ENCODE measurements around the gene KIRREL3.

The KIRREL3 gene

DNA sequence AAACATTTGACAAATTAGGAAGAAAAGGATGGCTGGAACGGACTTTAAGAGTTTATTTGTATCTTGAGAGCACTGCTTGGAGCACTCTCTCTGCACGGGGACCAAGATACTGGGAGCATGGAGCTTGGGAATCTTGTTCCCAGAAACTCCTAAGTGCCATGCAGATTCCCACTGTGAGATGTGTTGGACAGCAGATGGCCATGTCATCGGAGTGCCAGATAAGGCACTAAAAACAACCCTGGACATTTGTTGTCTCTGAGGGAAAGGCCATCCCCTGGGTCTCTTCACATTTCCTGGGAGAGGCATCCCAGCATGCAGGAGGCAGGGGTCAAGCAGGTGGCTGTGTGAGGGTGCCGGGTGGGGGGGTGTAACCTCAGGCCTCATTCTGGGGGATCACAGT is 2.9 kb downstream of the KIRREL3 start:
- no peak overlapping the region for H3K27ac ChIP-seq (ENCODE audit: low read depth, low read length)
- H3K36me3 ChIP-seq (ENCODE audit: control insufficient read depth, insufficient read depth, low read length) = no peaks in the 10 kb centered on the region
- H3K4me3 ChIP-seq (ENCODE audit: low read depth, low read length) = no peak overlapping the region
- no peaks in the 10 kb centered on the region for H3K9me3 ChIP-seq (ENCODE audit: control insufficient read depth, insufficient read depth, low read length)
- peaks cover 68% of the 10 kb centered on the region for H3K27me3 ChIP-seq (ENCODE audit: control insufficient read depth, insufficient read depth, low read length)
- H3K9ac ChIP-seq (ENCODE audit: low read depth, low read length) = no peak overlapping the region
- peaks cover 24% of the 10 kb centered on the region for H3K4me1 ChIP-seq (ENCODE audit: control insufficient read depth, insufficient read depth, low read length)

- H3K27me3 ChIP-seq (ENCODE audit: control insufficient read depth, insufficient read depth, low read length) = peaks cover 63% of the 10 kb centered on the region
- peaks cover 20% of the 10 kb centered on the region for H3K4me1 ChIP-seq (ENCODE audit: control insufficient read depth, insufficient read depth, low read length)
- H3K36me3 ChIP-seq (ENCODE audit: control insufficient read depth, insufficient read depth, low read length) = no peaks in the 10 kb centered on the region
- no peaks in the 10 kb centered on the region for H3K9me3 ChIP-seq (ENCODE audit: control insufficient read depth, insufficient read depth, low read length)
- H3K4me3 ChIP-seq (ENCODE audit: low read depth, low read length) = no peak overlapping the region
- H3K9ac ChIP-seq (ENCODE audit: low read depth, low read length) = no peak overlapping the region
- no peak overlapping the region for H3K27ac ChIP-seq (ENCODE audit: low read depth, low read length)
These were observed 3.4 kb downstream of the KIRREL3 start for GRCh38 chr11:126997196-126997595.

DNA sequence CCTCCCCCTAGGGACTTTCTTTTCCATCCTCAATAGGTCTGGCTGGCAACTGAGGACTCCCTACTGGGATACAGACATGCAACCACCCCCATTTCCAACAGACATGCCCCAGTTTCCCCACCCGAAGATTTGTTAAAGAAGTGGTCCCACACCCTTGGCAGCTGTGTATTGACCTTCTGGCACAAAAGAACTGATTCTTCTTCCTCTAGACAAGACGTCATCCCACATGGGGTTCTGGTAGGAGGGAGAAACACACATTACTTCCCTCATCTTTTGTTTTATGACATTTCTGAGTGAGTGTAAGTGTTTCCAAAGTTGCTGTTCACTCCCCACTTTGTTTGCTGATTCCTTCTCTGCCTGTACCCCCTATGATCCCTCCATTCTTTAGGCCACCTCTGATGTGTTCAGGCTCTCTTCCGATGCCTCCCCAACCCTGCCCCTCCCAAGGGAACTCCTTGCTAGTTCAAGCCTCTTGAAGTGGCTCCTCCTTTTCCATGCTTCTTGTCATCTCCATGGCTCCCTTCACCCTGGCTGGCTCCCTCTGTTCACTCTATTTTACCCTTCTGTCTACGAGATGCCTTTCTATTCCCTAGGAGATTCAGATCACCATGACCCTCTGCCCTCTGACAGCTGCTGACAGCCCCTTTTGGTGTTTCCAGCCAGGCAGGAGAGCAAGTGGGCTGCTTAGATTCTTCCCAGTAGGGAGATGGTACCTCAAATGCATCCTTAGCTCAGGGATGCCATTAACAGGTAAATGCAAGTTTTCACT is 4.3 kb downstream of the KIRREL3 start:
- Histone ChIP-seq H3K9ac (ENCODE audit: low read depth, low read length) (no peak overlapping the region), H3K27ac (ENCODE audit: low read depth, low read length) (no peak overlapping the region), H3K9me3 (ENCODE audit: control insufficient read depth, insufficient read depth, low read length) (no peaks in the 10 kb centered on the region), H3K27me3 (ENCODE audit: control insufficient read depth, insufficient read depth, low read length) (peaks cover 54% of the 10 kb centered on the region), H3K36me3 (ENCODE audit: control insufficient read depth, insufficient read depth, low read length) (no peaks in the 10 kb centered on the region), H3K4me1 (ENCODE audit: control insufficient read depth, insufficient read depth, low read length) (peaks cover 10% of the 10 kb centered on the region), H3K4me3 (ENCODE audit: low read depth, low read length) (no peak overlapping the region)

DNA sequence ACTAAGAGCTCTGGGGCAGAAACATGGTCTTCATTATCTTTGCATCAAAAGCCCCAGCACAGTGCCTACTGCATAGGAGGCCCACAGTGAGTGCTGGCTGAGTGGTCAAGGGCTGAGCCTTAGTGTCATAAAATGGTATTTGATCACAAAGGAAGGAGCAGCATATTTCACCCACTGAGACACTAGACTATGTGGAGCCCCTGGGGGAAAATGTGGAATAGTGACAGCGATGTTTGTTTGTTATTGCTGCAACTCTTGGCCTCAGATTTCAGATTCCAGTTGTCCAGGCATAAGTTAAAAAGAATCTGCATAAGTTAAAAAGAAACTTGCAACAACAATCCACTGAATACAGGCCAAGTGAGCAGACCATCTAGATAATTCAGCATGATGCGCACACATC is 7.0 kb downstream of the KIRREL3 start:
- H3K4me1 ChIP-seq (ENCODE audit: control insufficient read depth, insufficient read depth, low read length) = 0 out of 2 replicates have a peak, but pooled peaks cover 3% of the 10 kb centered on the region
- no peak overlapping the region for H3K9ac ChIP-seq (ENCODE audit: low read depth, low read length)
- H3K27me3 ChIP-seq (ENCODE audit: control insufficient read depth, insufficient read depth, low read length) = peaks cover 27% of the 10 kb centered on the region
- H3K4me3 ChIP-seq (ENCODE audit: low read depth, low read length) = no peak overlapping the region
- no peaks in the 10 kb centered on the region for H3K9me3 ChIP-seq (ENCODE audit: control insufficient read depth, insufficient read depth, low read length)
- no peaks in the 10 kb centered on the region for H3K36me3 ChIP-seq (ENCODE audit: control insufficient read depth, insufficient read depth, low read length)
- H3K27ac ChIP-seq (ENCODE audit: low read depth, low read length) = no peak overlapping the region

DNA sequence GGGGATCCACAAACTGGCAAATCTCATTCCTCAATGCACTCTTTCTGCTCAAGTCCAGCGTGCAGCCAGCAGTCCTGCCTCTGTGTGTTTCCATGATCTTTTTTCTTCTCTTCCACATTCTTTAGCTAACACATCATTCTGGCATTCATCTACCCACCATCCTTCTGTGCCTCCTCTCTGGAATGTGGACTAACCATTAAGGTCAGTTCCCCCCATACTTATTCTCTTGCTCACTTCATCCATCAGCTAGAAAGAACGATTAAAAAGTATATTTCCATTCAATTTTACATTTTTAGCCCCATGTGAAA is 7.8 kb downstream of the KIRREL3 start:
- Histone ChIP-seq H3K9me3 (ENCODE audit: control insufficient read depth, insufficient read depth, low read length) (no peaks in the 10 kb centered on the region), H3K4me3 (ENCODE audit: low read depth, low read length) (no peak overlapping the region), H3K9ac (ENCODE audit: low read depth, low read length) (no peak overlapping the region), H3K27me3 (ENCODE audit: control insufficient read depth, insufficient read depth, low read length) (peaks cover 19% of the 10 kb centered on the region), H3K36me3 (ENCODE audit: control insufficient read depth, insufficient read depth, low read length) (no peaks in the 10 kb centered on the region), H3K27ac (ENCODE audit: low read depth, low read length) (no peak overlapping the region), H3K4me1 (ENCODE audit: control insufficient read depth, insufficient read depth, low read length) (0 out of 2 replicates have a peak, but pooled peaks cover 3% of the 10 kb centered on the region)

GRCh38 chr11:126992065-126992803 is 8.3 kb downstream of the KIRREL3 start:
- Histone ChIP-seq H3K27me3 (ENCODE audit: control insufficient read depth, insufficient read depth, low read length) (peaks cover 14% of the 10 kb centered on the region), H3K27ac (ENCODE audit: low read depth, low read length) (no peak overlapping the region), H3K36me3 (ENCODE audit: control insufficient read depth, insufficient read depth, low read length) (no peaks in the 10 kb centered on the region), H3K4me1 (ENCODE audit: control insufficient read depth, insufficient read depth, low read length) (0 out of 2 replicates have a peak, but pooled peaks cover 3% of the 10 kb centered on the region), H3K9ac (ENCODE audit: low read depth, low read length) (no peak overlapping the region), H3K4me3 (ENCODE audit: low read depth, low read length) (no peak overlapping the region), H3K9me3 (ENCODE audit: control insufficient read depth, insufficient read depth, low read length) (no peaks in the 10 kb centered on the region)

- H3K9ac ChIP-seq (ENCODE audit: low read depth, low read length) = no peak overlapping the region
- H3K9me3 ChIP-seq (ENCODE audit: control insufficient read depth, insufficient read depth, low read length) = no peaks in the 10 kb centered on the region
- H3K36me3 ChIP-seq (ENCODE audit: control insufficient read depth, insufficient read depth, low read length) = no peaks in the 10 kb centered on the region
- no peak overlapping the region for H3K4me3 ChIP-seq (ENCODE audit: low read depth, low read length)
- peaks cover 8% of the 10 kb centered on the region for H3K27me3 ChIP-seq (ENCODE audit: control insufficient read depth, insufficient read depth, low read length)
- H3K27ac ChIP-seq (ENCODE audit: low read depth, low read length) = no peak overlapping the region
- H3K4me1 ChIP-seq (ENCODE audit: control insufficient read depth, insufficient read depth, low read length) = 0 out of 2 replicates have a peak, but pooled peaks cover 3% of the 10 kb centered on the region
These were observed 9.0 kb downstream of the KIRREL3 start for GRCh38 chr11:126991596-126991995.

- Histone ChIP-seq H3K27ac (ENCODE audit: low read depth, low read length) (no peak overlapping the region), H3K27me3 (ENCODE audit: control insufficient read depth, insufficient read depth, low read length) (peaks cover 3% of the 10 kb centered on the region)
These were observed 9.7 kb downstream of the KIRREL3 start for GRCh38 chr11:126990716-126991480.

DNA sequence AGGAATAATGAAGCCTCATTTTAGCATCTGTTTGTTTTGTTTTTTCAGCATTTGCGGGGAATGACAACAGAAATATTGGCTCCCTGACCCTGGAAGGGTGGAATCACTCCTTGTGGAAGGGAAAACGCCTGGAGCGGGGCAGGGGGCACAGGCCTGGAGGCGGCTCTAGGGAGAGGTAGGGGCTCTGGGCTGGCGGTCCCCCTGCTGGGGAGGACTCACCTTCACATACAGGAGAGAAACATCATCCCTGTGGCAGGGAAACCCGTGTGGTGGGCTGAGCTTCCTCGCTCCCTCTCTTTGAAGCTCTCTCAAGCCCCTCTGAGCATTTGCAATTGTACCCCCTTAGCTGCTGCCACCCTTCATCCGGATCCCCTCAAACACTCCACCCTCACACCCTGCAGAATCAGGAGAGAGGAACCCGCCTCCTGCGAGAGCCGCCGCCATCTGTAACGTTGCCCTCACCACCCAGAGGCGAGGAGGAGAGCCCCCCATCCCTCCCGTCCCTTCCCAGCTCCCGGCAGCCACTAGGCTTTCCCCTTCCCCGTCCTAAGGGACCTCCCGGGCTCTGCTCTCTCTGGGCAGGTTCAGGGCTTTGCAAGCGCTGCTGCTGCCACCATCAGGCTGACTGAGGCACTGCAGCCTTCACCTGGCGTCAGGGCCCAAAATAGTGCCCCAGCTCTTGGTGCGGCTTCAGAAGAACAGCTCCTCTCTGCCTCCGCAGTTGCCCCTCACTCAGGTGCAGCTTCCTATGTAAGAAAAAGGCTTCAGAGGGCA is 10.4 kb downstream of the KIRREL3 start:
- H3K27ac ChIP-seq (ENCODE audit: low read depth, low read length) = no peak overlapping the region
- H3K4me3 ChIP-seq (ENCODE audit: low read depth, low read length) = no peak overlapping the region
- H3K9me3 ChIP-seq (ENCODE audit: control insufficient read depth, insufficient read depth, low read length) = no peaks in the 10 kb centered on the region
- no peak overlapping the region for H3K9ac ChIP-seq (ENCODE audit: low read depth, low read length)
- H3K4me1 ChIP-seq (ENCODE audit: control insufficient read depth, insufficient read depth, low read length) = 0 out of 2 replicates have a peak, but pooled peaks cover 3% of the 10 kb centered on the region
- H3K36me3 ChIP-seq (ENCODE audit: control insufficient read depth, insufficient read depth, low read length) = no peaks in the 10 kb centered on the region
- H3K27me3 ChIP-seq (ENCODE audit: control insufficient read depth, insufficient read depth, low read length) = peaks cover 2% of the 10 kb centered on the region

More at GRCh38 chr11:126990716-126991480, 9.7 kb downstream of the KIRREL3 start:
- no peaks in the 10 kb centered on the region for H3K36me3 ChIP-seq (ENCODE audit: control insufficient read depth, insufficient read depth, low read length)
- H3K9ac ChIP-seq (ENCODE audit: low read depth, low read length) = no peak overlapping the region
- 0 out of 2 replicates have a peak, but pooled peaks cover 3% of the 10 kb centered on the region for H3K4me1 ChIP-seq (ENCODE audit: control insufficient read depth, insufficient read depth, low read length)
- no peaks in the 10 kb centered on the region for H3K9me3 ChIP-seq (ENCODE audit: control insufficient read depth, insufficient read depth, low read length)
- no peak overlapping the region for H3K4me3 ChIP-seq (ENCODE audit: low read depth, low read length)

DNA sequence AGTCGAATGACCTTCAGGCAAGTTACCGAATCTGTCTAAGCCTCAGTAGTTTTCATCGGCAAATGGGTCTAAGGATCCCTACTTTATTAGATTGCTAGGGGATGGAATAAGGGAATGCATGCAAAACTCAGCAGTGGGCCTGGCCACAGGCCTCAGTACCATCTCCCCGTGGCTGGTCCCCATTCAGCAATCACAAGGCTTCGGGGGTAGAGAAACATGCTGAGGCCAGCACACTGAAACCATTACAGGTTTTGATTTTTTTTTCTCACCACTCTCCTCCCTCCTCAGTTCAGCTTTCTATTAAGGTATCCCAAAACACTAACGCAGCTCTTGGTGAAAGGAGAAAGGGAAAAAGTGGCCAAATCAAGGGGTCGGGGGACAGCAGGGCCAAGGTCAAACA is 11.9 kb downstream of the KIRREL3 start:
- H3K36me3 ChIP-seq (ENCODE audit: control insufficient read depth, insufficient read depth, low read length) = no peaks in the 10 kb centered on the region
- H3K4me3 ChIP-seq (ENCODE audit: low read depth, low read length) = no peak overlapping the region
- H3K27ac ChIP-seq (ENCODE audit: low read depth, low read length) = no peak overlapping the region
- H3K27me3 ChIP-seq (ENCODE audit: control insufficient read depth, insufficient read depth, low read length) = no peaks in the 10 kb centered on the region; the same call in none of the 2 replicates
- H3K9me3 ChIP-seq (ENCODE audit: control insufficient read depth, insufficient read depth, low read length) = no peaks in the 10 kb centered on the region; the same call in 1 of the 2 replicates
- 0 out of 2 replicates have a peak, but pooled peaks cover 3% of the 10 kb centered on the region for H3K4me1 ChIP-seq (ENCODE audit: control insufficient read depth, insufficient read depth, low read length)
- H3K9ac ChIP-seq (ENCODE audit: low read depth, low read length) = no peak overlapping the region

Measured in HUES48 (cell line).